ENCODE data around the gene FCGR1A.
"Not testable (repeated sequence)": the region's sequence is repeated elsewhere in the genome, so short reads cannot be mapped to it uniquely, and the experiment has no call there.

The FCGR1A gene

GRCh38 chr1:149782600-149782999 lies at the start of gene FCGR1A:
Gene FCGR1A (plus strand): TSS chr1:149782694. CDS start chr1:149782744, 50 bp downstream.
- DNase-seq: not testable (repeated sequence)

- DNase-seq: not testable (repeated sequence)
These were observed 49.7 kb upstream of the FCGR1A start for GRCh38 chr1:149732781-149733180.

- not testable (repeated sequence) for DNase-seq
These were observed 47.8 kb upstream of the FCGR1A start for GRCh38 chr1:149734692-149735091.

GRCh38 chr1:149740148-149740581 lies 42.3 kb upstream of the FCGR1A start:
- not testable (repeated sequence) for DNase-seq

- not testable (repeated sequence) for DNase-seq
These were observed 41.8 kb upstream of the FCGR1A start for GRCh38 chr1:149740590-149741230.

- not testable (repeated sequence) for DNase-seq
These were observed 40.6 kb upstream of the FCGR1A start for GRCh38 chr1:149741914-149742313.

- DNase-seq: not testable (repeated sequence)
These were observed 35.8 kb upstream of the FCGR1A start for GRCh38 chr1:149746463-149747356.

GRCh38 chr1:149747359-149748143 lies 34.9 kb upstream of the FCGR1A start:
- not testable (repeated sequence) for DNase-seq

GRCh38 chr1:149748144-149748500 lies 34.4 kb upstream of the FCGR1A start:
- DNase-seq: not testable (repeated sequence)

- not testable (repeated sequence) for DNase-seq
These were observed 31.9 kb upstream of the FCGR1A start for GRCh38 chr1:149750562-149750961.

GRCh38 chr1:149752186-149752585 lies 30.3 kb upstream of the FCGR1A start:
- not testable (repeated sequence) for DNase-seq

GRCh38 chr1:149753466-149753865 lies 29.0 kb upstream of the FCGR1A start:
- DNase-seq: not testable (repeated sequence)

GRCh38 chr1:149755294-149755693 lies 27.2 kb upstream of the FCGR1A start:
- not testable (repeated sequence) for DNase-seq

GRCh38 chr1:149762294-149762693 lies 20.2 kb upstream of the FCGR1A start:
- DNase-seq: not testable (repeated sequence)

- DNase-seq: not testable (repeated sequence)
These were observed 18.2 kb upstream of the FCGR1A start for GRCh38 chr1:149764087-149764800.

- DNase-seq: not testable (repeated sequence)
These were observed 16.3 kb upstream of the FCGR1A start for GRCh38 chr1:149766241-149766640.

- DNase-seq: not testable (repeated sequence)
These were observed 13.3 kb upstream of the FCGR1A start for GRCh38 chr1:149769216-149769615.

- not testable (repeated sequence) for DNase-seq
These were observed 11.8 kb upstream of the FCGR1A start for GRCh38 chr1:149770661-149771060.

GRCh38 chr1:149771653-149772425 lies 10.7 kb upstream of the FCGR1A start:
- DNase-seq: not testable (repeated sequence)

GRCh38 chr1:149775510-149776147 lies 6.9 kb upstream of the FCGR1A start:
- not testable (repeated sequence) for DNase-seq

- DNase-seq: not testable (repeated sequence)
These were observed 5.4 kb upstream of the FCGR1A start for GRCh38 chr1:149777084-149777483.

Data from NCI-H446 treated with DMSO at 0.1 percent for 48 hours (cell line).